T-cell (primary cell): ENCODE results near the gene NTM. TPM values are rescaled to one million over a fixed set of nuclear protein-coding genes. Genes with fewer than 3 reads are reported as not detected.
"Not testable (repeated sequence)": the region's sequence is repeated elsewhere in the genome, so short reads cannot be mapped to it uniquely, and the experiment has no call there.

Experiments
- ATAC-seq, 4 experiments: fragments of 200-7000 bp in 3 of 4; fragments of 150-1000 bp in 1 of 4; cut with Tn5 transposase; replicated peaks in 1 of 4; 1 replicate in 3 of 4; 2 replicates in 1 of 4; pipeline ENCODE4 v1.10.0; 2021; ENCODE audit warnings: moderate library complexity in 3 of 4, mild to moderate bottlenecking in 2 of 4, moderate number of reproducible peaks in 1 of 4
- CTCF ChIA-PET, 2 donors: fragments of 300-600 bp; sonication (Branson Sonifier 250); formaldehyde crosslinking; loops; one replicate each; lab custom pipeline; 2022; ENCODE audit warnings: antibody characterized with exemption in 2 of 2; lab: Charles Lee
- POLR2A ChIA-PET, 2 donors: fragments of 300-600 bp; sonication (Branson Sonifier 250); formaldehyde crosslinking; loops; one replicate each; lab custom pipeline; 2022; ENCODE audit warnings: antibody characterized with exemption in 2 of 2; lab: Charles Lee
- DNase-seq, 35 experiments: peaks; one replicate each; pipeline versions ENCODE4 v3.0.0 to v3.0.0-alpha.2; 2013 to 2023
- H3K27ac ChIP-seq: one replicate; pipeline ENCODE4 v1.5.1; 2013; ENCODE audit warnings: low read length
- H3K27me3 ChIP-seq, 2 experiments: replicated peaks in 1 of 2; 1 replicate in 1 of 2; 2 replicates in 1 of 2; pipeline versions ENCODE4 v1.6.1 to v1.7.0; 2013; ENCODE audit warnings: low read length in 1 of 2, mixed read lengths in 1 of 2; ENCODE audit not compliant: control insufficient read depth in 2 of 2, insufficient read depth in 2 of 2; ENCODE audit errors: extremely low read depth in 1 of 2
- H3K36me3 ChIP-seq, 2 donors: 1 replicate in 1 of 2; 2 replicates in 1 of 2; pipeline versions ENCODE4 v1.6.1 to v1.7.0; 2013; ENCODE audit warnings: low read length in 1 of 2; ENCODE audit not compliant: control insufficient read depth in 2 of 2, insufficient read depth in 1 of 2; ENCODE audit errors: extremely low read depth in 1 of 2
- H3K4me1 ChIP-seq, 2 experiments: 1 replicate in 1 of 2; 2 replicates in 1 of 2; pipeline versions ENCODE4 v1.6.1 to v1.7.0; 2013; ENCODE audit warnings: low read length in 2 of 2, mixed read lengths in 1 of 2; ENCODE audit not compliant: insufficient read depth in 2 of 2, control insufficient read depth in 1 of 2; ENCODE audit errors: extremely low read depth in 1 of 2
- H3K4me3 ChIP-seq, 2 donors: 1 replicate in 1 of 2; 2 replicates in 1 of 2; pipeline versions ENCODE4 v1.5.1 to v1.7.0; 2013; ENCODE audit warnings: mild to moderate bottlenecking in 2 of 2, low read length in 1 of 2, moderate library complexity in 1 of 2; ENCODE audit not compliant: control insufficient read depth in 1 of 2; ENCODE audit errors: extremely low read depth in 1 of 2
- H3K9me3 ChIP-seq: 2 replicates; pipeline ENCODE4 v1.7.0; 2013
- H3K27ac Mint-ChIP-seq, 2 donors: one replicate each; pipeline ENCODE4 v1.8.0; 2020 to 2021; ENCODE audit warnings: mild to moderate bottlenecking in 2 of 2, mixed read lengths in 2 of 2
- H3K27me3 Mint-ChIP-seq, 2 donors: one replicate each; pipeline ENCODE4 v1.8.0; 2021 to 2022; ENCODE audit warnings: mixed read lengths in 2 of 2
- H3K36me3 Mint-ChIP-seq: one replicate; pipeline ENCODE4 v1.8.0; 2021; ENCODE audit warnings: mixed read lengths
- H3K4me1 Mint-ChIP-seq, 3 donors: one replicate each; pipeline ENCODE4 v1.8.0; 2020 to 2022; ENCODE audit warnings: mixed read lengths in 3 of 3, mild to moderate bottlenecking in 1 of 3
- H3K4me3 Mint-ChIP-seq, 3 donors: one replicate each; pipeline ENCODE4 v1.8.0; 2020 to 2022; ENCODE audit warnings: mild to moderate bottlenecking in 3 of 3, mixed read lengths in 3 of 3, moderate library complexity in 3 of 3
- H3K9me3 Mint-ChIP-seq, 3 donors: one replicate each; pipeline ENCODE4 v1.8.0; 2020 to 2022; ENCODE audit warnings: mixed read lengths in 3 of 3
- WGBS: methylation state at CpG from one replicate; pipeline ENCODE4 v1.1.5; 2013; ENCODE audit warnings: missing lambda C conversion rate; ENCODE audit not compliant: insufficient coverage; 5-methylcytosine and 5-hydroxymethylcytosine counted together
- total RNA-seq, 35 experiments: library from RNA in 6 of 35; stranded (reverse) in 6 of 35; fragments of 120-200 nt in 1 of 35; gene quantifications; one replicate each; pipeline versions ENCODE4 v1.2.1 to v1.2.4 and lab custom pipeline; 2013 to 2026

The NTM gene
- total RNA-seq, 5 donors from 2014 or later (not counting 1 experiment from before 2014, with no cell fraction given) = not detected

GRCh38 chr11:132064987-132065620, 694.7 kb downstream of the NTM start:
- 100% methylated on average over 1 of the region's 4 CpGs for WGBS
- H3K27ac ChIP-seq = no peak overlapping the region
- H3K27ac Mint-ChIP-seq = no peak overlapping the region
- H3K9me3 Mint-ChIP-seq = peaks cover 6 to 16% (median 15%) of the 10 kb centered on the region in 3 donors
- peaks cover 0 to 3% of the 10 kb centered on the region in 2 donors for H3K27me3 Mint-ChIP-seq
- H3K4me3 ChIP-seq = no peak overlapping the region
- H3K4me1 Mint-ChIP-seq = no peaks in the 10 kb centered on the region
- H3K36me3 Mint-ChIP-seq = no peaks in the 10 kb centered on the region
- H3K36me3 ChIP-seq = no peaks in the 10 kb centered on the region
- H3K27me3 ChIP-seq = no peaks in the 10 kb centered on the region
- H3K4me1 ChIP-seq = no peaks in the 10 kb centered on the region
- CTCF ChIA-PET = no interaction called here
- H3K4me3 Mint-ChIP-seq = no peak overlapping the region
- H3K9me3 ChIP-seq = no peaks in the 10 kb centered on the region
- POLR2A ChIA-PET = no interaction called here
- no peak for ATAC-seq
- no peak for DNase-seq

- ChIA-PET POLR2A (no interaction called here), CTCF (no interaction called here)
- no peaks in the 10 kb centered on the region for H3K4me1 Mint-ChIP-seq
- Histone ChIP-seq H3K4me3 (no peak overlapping the region), H3K9me3 (no peaks in the 10 kb centered on the region), H3K27ac (no peak overlapping the region), H3K36me3 (no peaks in the 10 kb centered on the region), H3K4me1 (no peaks in the 10 kb centered on the region), H3K27me3 (no peaks in the 10 kb centered on the region)
- ATAC-seq (no peak), DNase-seq (no peak)
- no peak overlapping the region for H3K27ac Mint-ChIP-seq
- no peak overlapping the region for H3K4me3 Mint-ChIP-seq
- no peaks in the 10 kb centered on the region for H3K36me3 Mint-ChIP-seq
- peaks cover 10 to 21% (median 20%) of the 10 kb centered on the region in 3 donors for H3K9me3 Mint-ChIP-seq
- peaks cover 0 to 7% of the 10 kb centered on the region in 2 donors for H3K27me3 Mint-ChIP-seq
These were observed 698.1 kb downstream of the NTM start for GRCh38 chr11:132068556-132068955.

- H3K36me3 Mint-ChIP-seq, H3K27ac Mint-ChIP-seq, H3K4me3 Mint-ChIP-seq, ATAC-seq, H3K4me3 ChIP-seq, H3K27ac ChIP-seq, H3K9me3 ChIP-seq, H3K27me3 ChIP-seq, H3K36me3 ChIP-seq, H3K4me1 Mint-ChIP-seq, POLR2A ChIA-PET, H3K4me1 ChIP-seq, DNase-seq, H3K27me3 Mint-ChIP-seq, CTCF ChIA-PET: not testable (repeated sequence)
- 78% methylated on average over 14 of the region's 15 CpGs for WGBS
- peaks cover 10 to 21% (median 20%) of the 10 kb centered on the region in 3 donors for H3K9me3 Mint-ChIP-seq
These were observed 699.2 kb downstream of the NTM start for GRCh38 chr11:132069593-132069992.

- CTCF ChIA-PET, ATAC-seq, H3K4me3 Mint-ChIP-seq, H3K4me1 ChIP-seq, H3K27me3 ChIP-seq, H3K36me3 ChIP-seq, H3K27me3 Mint-ChIP-seq, DNase-seq, H3K27ac ChIP-seq, H3K9me3 ChIP-seq, H3K4me3 ChIP-seq, POLR2A ChIA-PET, H3K4me1 Mint-ChIP-seq, H3K36me3 Mint-ChIP-seq, H3K27ac Mint-ChIP-seq: not testable (repeated sequence)
- peaks cover 10 to 17% (median 16%) of the 10 kb centered on the region in 3 donors for H3K9me3 Mint-ChIP-seq
- 70% methylated on average over 9 of the region's 17 CpGs for WGBS
These were observed 700.5 kb downstream of the NTM start for GRCh38 chr11:132070907-132071306.

DNA sequence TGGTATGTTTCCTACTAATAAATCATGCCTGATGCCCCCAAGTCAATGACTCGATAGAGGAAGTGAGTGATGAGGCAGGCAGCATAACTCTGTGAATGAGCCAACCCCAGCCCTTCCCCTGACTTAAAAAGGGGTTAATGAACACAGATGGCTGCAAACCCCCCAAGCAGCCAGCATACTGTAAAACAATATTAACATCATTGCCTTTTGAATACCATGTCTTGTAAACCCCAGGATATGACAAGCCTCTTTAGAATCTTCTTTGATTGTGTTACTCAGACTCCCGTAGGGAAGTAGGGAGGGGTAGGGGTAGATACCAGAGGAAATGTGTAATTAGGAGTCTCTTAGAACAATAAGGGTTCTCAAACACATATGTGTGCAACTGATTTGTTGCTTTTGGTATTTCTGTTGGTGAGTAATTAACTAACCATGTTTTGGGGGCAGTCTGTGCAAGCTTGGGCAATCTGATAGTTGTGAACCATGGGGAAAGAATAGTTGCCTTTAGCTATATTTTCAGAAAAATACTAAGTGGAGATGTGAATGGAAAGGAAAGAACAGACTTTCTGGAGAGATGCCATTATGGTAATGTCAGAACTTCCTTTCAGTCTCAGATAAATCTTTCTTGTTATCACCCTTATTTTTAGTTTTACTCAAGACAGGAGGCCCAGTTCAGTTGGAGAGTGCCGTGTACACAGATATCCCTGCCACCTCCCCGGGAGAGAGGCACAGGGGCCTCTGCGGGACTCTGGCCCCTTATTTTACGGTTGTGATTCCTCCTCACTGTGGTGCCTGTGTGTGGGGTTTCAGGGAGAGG, 701.8 kb downstream of the NTM start:
- ChIA-PET POLR2A (no interaction called here), CTCF (no interaction called here)
- Histone ChIP-seq H3K27me3 (no peaks in the 10 kb centered on the region), H3K4me3 (no peak overlapping the region), H3K4me1 (no peaks in the 10 kb centered on the region), H3K27ac (no peak overlapping the region), H3K9me3 (no peaks in the 10 kb centered on the region), H3K36me3 (no peaks in the 10 kb centered on the region)
- Mint-ChIP-seq H3K4me1 (no peaks in the 10 kb centered on the region), H3K27me3 (peaks cover 0 to 3% of the 10 kb centered on the region in 2 donors), H3K9me3 (peaks cover 5 to 10% (median 7%) of the 10 kb centered on the region in 3 donors), H3K27ac (no peak overlapping the region), H3K36me3 (no peaks in the 10 kb centered on the region), H3K4me3 (no peak overlapping the region)
- ATAC-seq (no peak), DNase-seq (no peak)
- 80% methylated on average over 2 of the region's 6 CpGs for WGBS

DNA sequence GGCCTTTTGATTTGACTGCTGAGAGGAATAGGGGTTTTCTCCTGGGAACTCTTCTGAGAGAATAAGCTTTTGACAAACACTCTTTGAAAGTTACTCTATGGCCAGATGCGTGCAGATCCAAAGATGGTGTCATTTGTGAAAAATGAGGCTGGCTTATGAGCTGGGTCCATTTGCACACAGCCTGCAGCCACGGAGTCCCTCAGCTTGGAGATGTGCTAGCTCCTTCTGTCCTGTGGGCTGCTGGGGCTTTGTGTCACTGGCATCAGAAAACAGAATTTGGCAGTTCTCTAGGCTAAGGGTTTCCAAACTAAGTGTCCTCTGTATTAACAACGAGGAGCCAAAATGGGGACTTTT, 702.4 kb downstream of the NTM start:
- no peak overlapping the region for H3K27ac Mint-ChIP-seq
- ChIA-PET POLR2A (no interaction called here), CTCF (no interaction called here)
- Histone ChIP-seq H3K27me3 (no peaks in the 10 kb centered on the region), H3K9me3 (no peaks in the 10 kb centered on the region), H3K27ac (no peak overlapping the region), H3K4me3 (no peak overlapping the region), H3K4me1 (no peaks in the 10 kb centered on the region), H3K36me3 (no peaks in the 10 kb centered on the region)
- H3K36me3 Mint-ChIP-seq = no peaks in the 10 kb centered on the region
- no peaks in the 10 kb centered on the region for H3K4me1 Mint-ChIP-seq
- ATAC-seq (no peak), DNase-seq (no peak)
- H3K9me3 Mint-ChIP-seq = peaks cover 4 to 10% (median 6%) of the 10 kb centered on the region in 3 donors
- 77% methylated on average over 3 of the region's 3 CpGs for WGBS
- H3K4me3 Mint-ChIP-seq = no peak overlapping the region
- H3K27me3 Mint-ChIP-seq = peaks cover 0 to 3% of the 10 kb centered on the region in 2 donors
